Sciatic nerve (tissue), 2 donors: ENCODE measurements around the gene SLC38A1. TPM values are rescaled to one million over a fixed set of nuclear protein-coding genes. Genes with fewer than 3 reads are reported as not detected.

Experiments
- ATAC-seq: fragments of 200-7000 bp; cut with Tn5 transposase; one replicate; pipeline ENCODE4 v1.9.1; 2020; ENCODE audit warnings: mild to moderate bottlenecking, moderate library complexity
- DNase-seq: peaks from one replicate; pipeline ENCODE4 v3.0.0-alpha.2; 2020; ENCODE audit warnings: low spot score
- intact Hi-C: fragments of 100-400 bp; cut with DNase I; formaldehyde crosslinking; loops from one replicate; pipeline ENCODE4 v1.14.2; 2022
- total RNA-seq: library from RNA; stranded (reverse); fragmentation: NEBNext Ultra II Directional; extraction: Animal tissue kit (Norgen Biotek cat#: 25700); gene quantifications from one replicate; pipeline ENCODE4 v1.2.1, GENCODE V29; 2021
- donor health status: DM: no; HTN: no; CAD: no.
- donor health status: DM: no; HTN: no; CAD: no.

SLC38A1 gene
- total RNA-seq, 1 donor from 2014 or later, result 12.7 TPM

DNA sequence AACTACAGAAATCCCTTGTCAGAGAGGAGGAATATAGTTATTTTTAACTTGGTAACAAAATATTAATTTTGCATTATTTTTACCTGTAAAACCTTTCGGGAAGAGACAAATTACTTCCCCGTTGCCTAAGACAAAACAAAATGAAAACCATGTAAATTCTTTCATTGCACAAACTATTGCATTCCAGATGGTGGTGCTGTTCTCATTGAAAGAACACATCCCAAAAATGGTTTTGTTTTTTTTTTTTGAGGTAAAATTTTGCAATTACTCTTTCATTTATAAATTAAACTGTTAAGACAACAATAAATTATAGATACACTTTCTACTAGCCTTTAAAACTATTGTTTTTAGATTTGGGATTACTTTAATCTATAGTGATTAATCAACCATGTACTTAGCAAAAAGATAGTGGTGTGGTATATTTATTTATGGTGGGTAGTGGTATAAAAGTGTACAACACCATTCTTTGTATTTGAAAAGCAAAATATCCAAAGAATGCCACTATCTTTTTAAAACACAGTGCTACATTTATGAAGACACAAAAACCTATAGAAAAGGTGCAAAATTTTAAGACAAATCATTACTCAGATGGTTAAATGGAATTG lies 115.5 kb downstream of the SLC38A1 start:
- DNase-seq (no peak), ATAC-seq (peak; percentile 55)
- intact Hi-C loops, result no loop called here

DNA sequence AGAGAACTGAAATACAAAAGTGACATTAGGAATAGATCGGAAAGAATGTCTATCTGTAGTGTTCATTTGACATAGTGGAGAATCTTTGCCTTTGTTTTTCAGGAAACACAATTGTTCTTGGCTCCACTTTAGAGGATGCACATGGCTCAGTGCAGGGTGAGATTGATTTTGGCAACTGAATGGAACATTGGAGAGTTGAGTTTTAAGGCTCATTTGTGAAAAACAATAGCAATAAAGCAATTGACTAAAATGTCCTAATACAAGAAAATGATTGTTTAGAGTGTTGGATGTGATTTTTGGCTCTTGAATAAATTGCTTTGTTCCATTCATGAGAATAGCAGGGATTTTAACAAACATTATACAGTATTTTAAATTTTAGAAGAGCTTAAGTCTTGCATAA lies 116.4 kb downstream of the SLC38A1 start:
- DNase-seq, result no peak
- peak; percentile 59 for ATAC-seq
- intact Hi-C loops, result no loop called here

DNA sequence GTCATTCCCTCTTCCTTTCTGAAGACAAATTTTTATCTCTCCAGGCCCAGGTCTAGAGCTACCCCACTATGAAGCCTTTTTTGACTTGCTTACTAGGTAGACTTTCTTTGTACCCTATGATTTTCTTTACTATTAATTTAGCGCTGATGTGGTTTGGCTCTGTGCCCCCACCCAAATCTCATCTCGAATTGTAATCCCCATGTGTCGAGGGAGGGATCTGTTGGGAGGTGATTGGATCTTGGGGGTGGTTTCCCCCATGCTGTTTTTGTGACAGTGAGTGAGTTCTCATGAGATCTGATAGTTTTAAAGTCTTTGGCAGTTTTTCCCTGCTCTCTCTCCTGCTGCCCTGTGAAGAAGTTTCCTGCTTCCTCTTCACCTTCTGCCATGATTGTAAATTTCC lies 118.1 kb downstream of the SLC38A1 start:
- no peak for DNase-seq
- no peak for ATAC-seq
- intact Hi-C loops, result no loop called here

DNA sequence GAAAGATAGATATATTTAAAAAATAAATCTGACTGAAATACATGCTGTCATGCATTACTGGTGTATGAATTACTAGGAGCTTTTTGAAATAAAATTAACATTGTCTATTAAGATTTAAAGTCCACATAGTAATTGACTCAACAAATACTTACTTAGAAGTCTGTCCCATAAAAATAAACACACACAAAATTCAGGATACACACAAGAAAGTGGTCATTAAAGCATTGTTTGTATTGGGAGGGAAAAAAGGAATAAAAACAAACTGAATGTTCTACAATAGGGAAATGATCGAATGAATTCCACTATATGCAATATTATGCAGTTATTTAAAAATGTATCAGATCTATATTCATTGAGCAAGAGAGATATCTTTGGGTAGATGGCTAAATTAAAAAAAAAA lies 118.9 kb downstream of the SLC38A1 start:
- intact Hi-C loops, result no loop called here
- ATAC-seq (no peak), DNase-seq (no peak)

DNA sequence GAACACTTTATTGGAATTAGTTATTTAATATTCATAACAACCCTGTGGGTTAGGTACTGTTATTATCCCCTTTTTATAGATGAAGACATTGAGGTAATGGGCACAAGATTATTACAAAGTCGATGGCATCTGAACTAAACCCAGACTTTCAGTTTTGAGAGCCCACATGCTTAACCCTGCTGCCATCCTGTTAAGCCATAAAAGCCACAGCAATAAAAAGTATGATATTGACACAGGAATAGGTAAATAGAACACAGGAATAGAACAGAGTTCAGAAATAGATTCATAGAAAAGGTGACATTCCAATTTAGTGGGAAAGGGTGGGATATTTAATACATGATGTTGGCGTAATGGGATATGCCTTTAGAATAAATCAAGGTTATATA lies 119.8 kb downstream of the SLC38A1 start:
- intact Hi-C loops, result no loop called here
- ATAC-seq (no peak), DNase-seq (no peak)

DNA sequence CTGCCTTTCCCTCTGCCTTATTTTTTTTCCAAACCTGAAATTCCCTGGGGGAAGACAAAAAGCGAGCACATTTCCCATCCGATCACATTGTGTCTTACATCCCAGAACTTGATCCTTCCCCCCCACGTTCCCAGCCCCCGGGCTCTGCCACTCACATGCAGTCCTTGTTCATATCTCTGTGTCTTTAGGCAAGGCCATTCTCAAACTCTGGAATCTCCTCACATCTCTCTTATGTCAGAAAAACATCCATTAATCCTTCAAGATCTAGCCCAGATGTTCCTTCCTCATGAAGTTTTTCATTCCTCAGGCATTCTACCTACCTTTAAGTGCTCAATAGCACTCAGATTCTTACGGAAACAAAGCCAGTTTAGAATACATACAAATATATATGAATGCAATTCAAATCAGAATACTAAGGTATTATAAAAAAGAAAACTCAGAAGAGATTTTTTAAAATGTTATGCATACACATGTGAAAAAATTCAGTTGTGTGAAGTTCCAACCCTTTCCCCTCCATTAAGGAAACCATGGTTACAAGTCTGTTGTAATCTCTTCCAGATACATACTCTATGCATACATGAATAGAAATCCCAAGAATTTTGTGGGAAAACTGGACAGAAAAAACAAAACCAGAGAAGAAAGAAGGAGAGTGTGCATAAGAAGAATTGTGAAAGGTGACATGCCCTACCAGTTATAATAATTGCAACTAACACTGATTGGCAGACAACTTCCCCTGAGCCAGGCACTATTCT lies 120.3 kb downstream of the SLC38A1 start:
- no peak for ATAC-seq
- intact Hi-C loops, result no loop called here
- DNase-seq, result no peak

DNA sequence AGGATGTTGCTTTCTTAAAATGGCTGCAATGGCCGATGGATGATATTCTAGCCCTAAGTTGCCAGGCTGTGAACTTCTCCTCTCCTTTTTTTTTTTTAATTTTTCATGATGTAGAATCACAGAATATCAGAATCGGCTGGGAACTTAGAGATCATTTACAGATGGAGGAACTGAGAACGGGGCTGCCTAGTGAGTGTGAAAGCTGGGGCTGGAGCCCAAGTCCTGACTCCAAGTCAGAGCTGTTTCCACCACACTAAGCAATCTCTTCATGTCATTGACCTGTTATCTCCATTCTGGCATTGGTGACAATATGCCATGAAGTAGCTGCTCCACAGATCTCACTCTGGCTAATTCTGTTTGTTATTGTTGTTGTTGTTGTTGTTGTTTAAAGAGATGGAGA lies 121.7 kb downstream of the SLC38A1 start:
- ATAC-seq (no peak), DNase-seq (no peak)
- intact Hi-C loops, result no loop called here

DNA sequence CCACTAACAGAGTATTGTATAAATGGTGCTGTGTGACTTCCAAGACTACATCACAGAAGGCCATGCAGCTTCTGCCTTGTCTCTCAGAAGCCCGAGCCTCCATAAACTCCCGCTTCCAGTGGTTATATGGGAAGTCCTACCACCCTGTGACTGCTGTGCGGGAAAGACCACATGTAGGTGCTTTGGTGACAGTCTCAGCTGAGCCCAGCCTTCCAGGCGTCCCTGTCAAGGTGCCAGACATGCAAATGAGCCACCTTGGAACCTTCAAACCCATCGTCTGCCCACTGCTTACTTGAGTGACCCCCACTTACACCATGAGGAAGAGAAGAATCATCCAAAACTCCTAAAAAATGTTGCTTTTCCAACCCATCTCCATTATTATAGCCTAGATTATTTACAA lies 123.0 kb downstream of the SLC38A1 start:
- intact Hi-C loops, result no loop called here
- DNase-seq (no peak), ATAC-seq (no peak)

DNA sequence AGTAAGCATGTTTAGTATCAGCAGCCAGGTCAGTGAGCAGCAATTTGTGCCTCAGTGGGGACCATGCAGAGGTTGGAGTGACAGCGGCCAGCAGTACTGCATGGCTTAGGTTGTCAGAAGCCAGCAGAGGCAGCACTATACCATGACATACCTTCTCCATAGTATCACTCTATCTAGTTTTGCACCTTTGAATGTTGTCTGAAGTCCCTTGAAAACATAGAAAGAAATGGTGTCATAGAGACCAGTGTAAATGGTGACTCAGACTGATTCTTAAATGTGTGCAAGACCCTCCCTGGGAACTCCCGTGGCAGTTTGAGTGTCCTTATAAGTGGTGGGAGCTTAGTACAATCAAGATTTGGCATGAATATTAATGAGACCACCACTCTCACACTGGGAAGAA lies 124.4 kb downstream of the SLC38A1 start:
- intact Hi-C loops, result no loop called here
- DNase-seq (no peak), ATAC-seq (no peak)

- intact Hi-C loops, result no loop called here
- no peak for ATAC-seq
- no peak for DNase-seq
These were observed 132.6 kb downstream of the SLC38A1 start for GRCh38 chr12:46136249-46136648.

- DNase-seq (no peak), ATAC-seq (no peak)
- intact Hi-C loops, result no loop called here
These were observed 133.1 kb downstream of the SLC38A1 start for GRCh38 chr12:46135750-46136149.

DNA sequence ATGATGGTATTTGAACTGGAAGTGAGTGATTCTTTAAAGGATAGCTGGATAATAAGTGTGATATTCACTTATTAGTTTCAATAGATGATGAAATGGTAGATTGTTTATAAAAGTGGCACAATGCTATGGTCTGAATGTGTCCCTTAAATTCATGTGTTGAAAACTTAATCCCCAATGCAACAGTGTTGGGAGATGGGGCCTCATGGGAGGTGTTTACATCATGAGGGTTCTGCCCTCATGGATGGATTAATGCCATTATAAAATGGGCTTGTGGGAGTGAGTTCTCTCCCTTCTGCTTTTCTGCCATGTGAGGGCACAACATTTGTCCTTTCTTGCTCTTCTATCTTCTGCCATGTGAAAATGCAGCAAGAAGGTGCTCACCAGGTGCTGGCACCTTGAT lies 134.0 kb downstream of the SLC38A1 start:
- ATAC-seq, result no peak
- intact Hi-C loops, result no loop called here
- no peak for DNase-seq

GRCh38 chr12:46134205-46134811 lies 134.5 kb downstream of the SLC38A1 start:
- intact Hi-C loops, result no loop called here
- DNase-seq (no peak), ATAC-seq (no peak)

DNA sequence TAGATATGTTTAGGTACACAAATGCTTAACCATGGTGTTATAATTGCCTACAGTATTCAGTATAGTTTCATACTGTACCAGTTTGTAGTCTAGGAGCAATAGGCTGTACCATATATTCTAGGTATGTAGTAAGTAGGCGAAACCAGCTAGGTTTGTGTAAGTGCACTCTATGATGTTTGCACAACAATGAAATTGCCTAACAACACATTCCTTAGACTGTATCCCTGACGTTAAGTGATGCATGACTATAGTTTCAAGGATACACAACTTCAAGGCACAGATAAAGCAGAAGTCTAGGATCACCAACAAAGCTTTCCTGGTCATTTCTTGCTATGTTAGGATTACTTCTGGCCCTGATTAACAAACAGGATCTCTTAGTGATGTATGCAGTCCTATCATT lies 135.1 kb downstream of the SLC38A1 start:
- no peak for ATAC-seq

More for the DNA sequence above, 135.1 kb downstream of the SLC38A1 start:
- DNase-seq, result no peak
- intact Hi-C loops, result no loop called here

Other genes starting within 250 kb of the SLC38A1 start
- 285 TPM for gene SLC38A2, start 103.7 kb upstream of the SLC38A1 start, total RNA-seq